ENCODE measurements around the gene BRD7. TPM values are rescaled to one million over a fixed set of nuclear protein-coding genes. Genes with fewer than 3 reads are reported as not detected.

BRD7 gene
- total and polyA plus RNA-seq, 3 donors from 2014 or later = 79.2 to 110 (median 96.0) TPM

- no peak for DNase-seq
- H3K27me3 ChIP-seq = no peaks in the 10 kb centered on the region
- WGBS, 2 donors = 96 to 100% methylated on average over 2 to 13 of the region's 17 CpGs
- no peaks in the 10 kb centered on the region for H3K4me1 ChIP-seq
- intact Hi-C loops (cut with DNase I; ENCODE audit: low total_unique reads) = no loop called here
- H3K9me3 ChIP-seq = no peaks in the 10 kb centered on the region
- H3K36me3 ChIP-seq (ENCODE audit: low read depth, missing control alignments) = no peaks in the 10 kb centered on the region
- no peak overlapping the region for H3K27ac ChIP-seq
- H3K4me3 ChIP-seq = no peak overlapping the region
- no peak for TF ChIP-seq POLR2A (IDR thresholded peaks at IDR 0.05)
- TF ChIP-seq CTCF (IDR thresholded peaks at IDR 0.05) = no peak
Observed at GRCh38 chr16:50288026-50288425, 80.8 kb downstream of the BRD7 start.

GRCh38 chr16:50286681-50287080, 82.1 kb downstream of the BRD7 start:
- H3K4me1 ChIP-seq = no peaks in the 10 kb centered on the region
- no peaks in the 10 kb centered on the region for H3K36me3 ChIP-seq (ENCODE audit: low read depth, missing control alignments)
- H3K4me3 ChIP-seq = no peak overlapping the region
- DNase-seq = no peak
- intact Hi-C loops (cut with DNase I; ENCODE audit: low total_unique reads) = no loop called here
- no peaks in the 10 kb centered on the region for H3K9me3 ChIP-seq
- no peak overlapping the region for H3K27ac ChIP-seq
- no peaks in the 10 kb centered on the region for H3K27me3 ChIP-seq
- TF ChIP-seq POLR2A (IDR thresholded peaks at IDR 0.05) (no peak), CTCF (IDR thresholded peaks at IDR 0.05) (no peak)
- WGBS, 2 donors = 95 to 97% methylated on average over 2 to 3 of the region's 3 CpGs

GRCh38 chr16:50285406-50286003, 83.3 kb downstream of the BRD7 start:
- intact Hi-C loops (cut with DNase I; ENCODE audit: low total_unique reads) = no loop called here
- WGBS, 2 donors = 67 to 83% methylated on average over 3 to 5 of the region's 5 CpGs

GRCh38 chr16:50284131-50284911, 84.5 kb downstream of the BRD7 start:
- no peak overlapping the region for H3K27ac ChIP-seq

More at GRCh38 chr16:50285406-50286003, 83.3 kb downstream of the BRD7 start:
- TF ChIP-seq POLR2A (IDR thresholded peaks at IDR 0.05) = no peak
- no peak for TF ChIP-seq CTCF (IDR thresholded peaks at IDR 0.05)
- H3K4me1 ChIP-seq = no peaks in the 10 kb centered on the region
- no peak for DNase-seq
- H3K27ac ChIP-seq = no peak overlapping the region
- H3K27me3 ChIP-seq = no peaks in the 10 kb centered on the region
- no peaks in the 10 kb centered on the region for H3K9me3 ChIP-seq
- no peaks in the 10 kb centered on the region for H3K36me3 ChIP-seq (ENCODE audit: low read depth, missing control alignments)
- H3K4me3 ChIP-seq = no peak overlapping the region

More at GRCh38 chr16:50284131-50284911, 84.5 kb downstream of the BRD7 start:
- TF ChIP-seq CTCF (IDR thresholded peaks at IDR 0.05) = no peak
- TF ChIP-seq POLR2A (IDR thresholded peaks at IDR 0.05) = no peak
- WGBS, 2 donors = 67 to 72% methylated on average over 8 to 14 of the region's 14 CpGs
- Histone ChIP-seq H3K27me3 (no peaks in the 10 kb centered on the region), H3K4me1 (no peaks in the 10 kb centered on the region), H3K4me3 (no peak overlapping the region), H3K9me3 (no peaks in the 10 kb centered on the region), H3K36me3 (ENCODE audit: low read depth, missing control alignments) (no peaks in the 10 kb centered on the region)
- intact Hi-C loops (cut with DNase I; ENCODE audit: low total_unique reads) = no loop called here
- peak; percentile 30 for DNase-seq

All from testis (tissue), 3 donors.